Cardiac fibroblast (primary cell): Measurements from ENCODE around the gene NXPH1.

ENCODE experiments used
- DNase-seq, 2 donors: peaks; one replicate each; pipeline versions ENCODE4 v3.0.0 to v3.0.0-alpha.2; 2010; ENCODE audit warnings: low read depth in 2 of 2
- H3K4me3 ChIP-seq, 2 donors: replicated peaks in 1 of 2; 1 replicate in 1 of 2; 2 replicates in 1 of 2; pipeline ENCODE4 v1.5.1; 2011; ENCODE audit warnings: low read depth in 2 of 2, low read length in 2 of 2, mild to moderate bottlenecking in 2 of 2, moderate library complexity in 1 of 2
- CTCF ChIP-seq: IDR thresholded peaks from one replicate; pipeline ENCODE4 v1.5.1; 2011; ENCODE audit warnings: low read depth, mild to moderate bottlenecking, low read length, inconsistent platforms

The NXPH1 gene

DNA sequence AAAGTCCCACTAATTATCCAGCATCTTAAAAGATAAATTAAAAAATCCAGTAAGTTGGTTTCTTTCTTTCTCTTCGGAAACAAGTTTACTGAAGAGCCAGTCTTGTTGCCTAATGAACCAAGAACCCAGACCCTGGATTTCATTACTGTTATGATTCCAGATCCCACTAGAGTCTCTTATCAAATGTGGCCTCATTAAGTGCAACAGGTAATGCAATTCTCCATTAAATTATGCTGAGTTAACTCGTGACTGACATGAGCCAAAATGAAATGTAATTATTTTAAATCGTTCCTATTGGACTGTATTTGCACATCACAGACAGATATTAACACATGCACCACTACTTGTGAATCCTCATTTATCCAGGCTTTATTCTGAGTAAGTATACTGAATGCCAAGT, 115.6 kb downstream of the NXPH1 start:
- H3K4me3 ChIP-seq = no peak overlapping the region
- TF ChIP-seq CTCF = no peak
- DNase-seq = no peak

DNA sequence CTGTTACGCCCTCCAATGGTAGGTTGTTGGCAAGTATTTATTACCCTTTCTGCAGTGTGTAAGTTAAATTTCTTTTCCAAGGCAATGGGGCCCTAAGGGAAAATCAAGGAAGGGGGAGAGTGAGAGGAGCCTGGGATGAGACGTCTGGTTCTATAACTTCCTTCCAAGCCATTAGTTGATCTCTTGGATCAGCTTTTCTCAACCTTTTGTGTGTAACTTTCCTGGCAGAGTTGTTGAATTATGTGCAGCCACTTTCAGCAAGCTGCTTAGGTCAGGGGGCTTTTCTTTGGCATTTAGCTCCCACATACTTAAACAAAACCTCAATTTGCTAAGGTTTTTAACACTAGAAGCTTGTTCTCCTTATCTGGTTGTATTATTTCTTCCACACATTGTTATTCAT, 127.1 kb downstream of the NXPH1 start:
- DNase-seq = no peak
- TF ChIP-seq CTCF = no peak
- H3K4me3 ChIP-seq = no peak overlapping the region

DNA sequence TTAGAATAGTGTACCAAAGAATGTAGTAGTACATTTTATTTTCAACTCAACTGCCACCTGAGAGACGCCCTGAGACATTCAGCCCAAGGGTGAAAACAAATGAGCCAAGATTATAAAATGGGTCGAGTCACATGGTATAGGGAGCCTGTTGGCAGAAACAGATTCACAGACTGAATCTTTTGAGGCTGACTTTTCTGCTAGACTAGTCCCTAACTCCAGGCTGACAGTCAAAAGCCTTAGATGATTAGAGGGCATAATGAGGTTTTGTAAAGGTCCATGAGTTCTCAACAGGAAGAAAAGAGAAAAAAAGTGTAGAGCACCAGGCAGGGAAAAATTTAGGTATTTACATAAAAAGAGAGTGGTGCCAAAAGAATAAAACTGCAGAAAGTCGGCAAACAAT, 128.0 kb downstream of the NXPH1 start:
- TF ChIP-seq CTCF = no peak
- no peak for DNase-seq
- H3K4me3 ChIP-seq = no peak overlapping the region

DNA sequence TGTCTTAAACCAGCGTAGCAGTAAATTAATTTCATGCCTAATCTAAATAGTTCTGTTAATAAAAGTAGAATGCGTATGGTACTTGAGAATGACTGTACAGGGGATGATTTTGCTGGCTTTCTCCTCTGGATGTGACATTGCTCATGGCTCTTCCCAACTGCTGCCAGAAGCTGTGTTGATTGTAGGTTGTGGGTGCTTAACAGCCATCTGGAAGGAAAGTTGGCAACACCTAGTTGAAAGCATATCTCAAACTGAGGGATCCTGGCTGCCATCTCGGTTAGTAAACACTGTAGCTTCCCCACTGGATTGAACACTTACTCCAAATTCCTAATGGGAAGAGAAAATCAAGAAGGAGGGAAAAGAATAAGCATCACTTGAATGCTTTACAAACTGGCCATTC, 130.9 kb downstream of the NXPH1 start:
- no peak overlapping the region for H3K4me3 ChIP-seq
- no peak for TF ChIP-seq CTCF
- no peak for DNase-seq

- H3K4me3 ChIP-seq = no peak overlapping the region
- DNase-seq = no peak
- TF ChIP-seq CTCF = no peak
These were observed 132.6 kb downstream of the NXPH1 start for GRCh38 chr7:8566016-8566415.

DNA sequence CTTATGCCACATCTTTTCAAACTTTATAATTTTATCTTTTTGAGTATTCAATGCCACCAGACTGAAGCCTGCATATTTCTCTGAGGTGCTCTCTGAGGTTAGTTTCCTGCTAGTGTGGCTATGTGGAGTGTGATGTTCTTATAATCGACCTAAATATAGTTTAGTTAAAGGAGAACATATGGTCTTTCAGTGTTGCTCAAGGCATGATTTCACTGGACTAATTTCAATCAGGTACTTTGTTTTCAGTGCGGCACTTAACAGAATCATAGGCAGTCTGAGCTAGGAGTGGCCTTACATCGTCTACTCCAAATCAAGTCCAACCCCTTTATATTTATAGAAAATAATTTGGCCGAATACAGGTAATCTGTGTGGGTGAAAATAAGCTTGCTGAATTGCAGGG, 134.2 kb downstream of the NXPH1 start:
- DNase-seq = no peak
- TF ChIP-seq CTCF = no peak
- no peak overlapping the region for H3K4me3 ChIP-seq

DNA sequence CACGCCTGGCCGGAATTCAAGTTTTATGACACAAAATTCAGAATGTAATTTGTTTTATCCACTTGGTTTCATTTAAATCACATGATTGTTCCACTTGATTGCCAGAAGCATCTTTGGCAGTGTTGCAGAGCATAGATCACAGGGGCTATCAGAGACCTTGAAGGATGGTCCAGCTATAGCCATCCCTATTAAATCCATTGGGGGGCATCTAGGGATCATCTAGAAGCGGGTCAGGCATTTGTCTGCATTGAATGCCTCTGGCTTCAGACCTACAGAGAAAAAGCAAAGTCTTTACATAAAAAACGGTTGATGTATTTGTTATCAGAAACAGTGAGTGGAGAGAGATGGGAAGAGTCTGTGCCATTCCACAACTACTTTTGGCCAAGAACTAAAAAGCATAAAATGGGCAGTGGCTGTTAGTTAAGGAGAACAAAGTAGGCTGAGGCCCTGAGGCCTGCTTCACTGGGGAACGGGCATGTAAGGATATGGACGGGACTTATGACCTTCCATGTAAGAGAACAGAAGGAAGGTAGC, 146.3 kb downstream of the NXPH1 start:
- TF ChIP-seq CTCF = no peak
- no peak for DNase-seq
- H3K4me3 ChIP-seq = no peak overlapping the region
